ENCODE results near the gene SLC7A10.

DNA sequence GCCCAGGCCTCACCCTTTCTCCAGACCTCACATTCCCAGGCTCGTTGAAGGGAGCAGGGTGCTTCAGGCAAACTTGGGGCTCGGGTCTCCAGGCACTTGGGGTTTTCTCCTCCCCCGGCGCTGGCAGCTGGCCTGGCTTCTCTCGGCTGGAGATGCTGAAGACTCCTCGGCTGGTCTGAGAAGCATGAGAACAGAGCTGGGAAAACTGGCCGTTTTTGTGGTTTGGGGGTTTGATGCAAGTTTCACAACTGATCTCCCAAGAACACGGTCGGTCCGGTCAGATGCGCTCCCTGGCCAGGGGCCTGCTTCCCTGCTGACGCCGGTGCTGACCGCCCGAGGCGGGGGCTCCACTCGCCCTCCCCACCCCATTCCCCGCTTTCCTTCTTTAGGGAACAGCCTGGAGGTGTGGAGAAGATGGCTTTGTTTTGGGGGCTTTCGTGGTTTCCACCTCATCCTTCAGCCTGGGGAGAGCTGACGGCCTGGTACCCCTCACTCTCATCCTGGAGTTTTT is 41.4 kb upstream of the SLC7A10 start:
- TF ChIP-seq, protein P1, sequence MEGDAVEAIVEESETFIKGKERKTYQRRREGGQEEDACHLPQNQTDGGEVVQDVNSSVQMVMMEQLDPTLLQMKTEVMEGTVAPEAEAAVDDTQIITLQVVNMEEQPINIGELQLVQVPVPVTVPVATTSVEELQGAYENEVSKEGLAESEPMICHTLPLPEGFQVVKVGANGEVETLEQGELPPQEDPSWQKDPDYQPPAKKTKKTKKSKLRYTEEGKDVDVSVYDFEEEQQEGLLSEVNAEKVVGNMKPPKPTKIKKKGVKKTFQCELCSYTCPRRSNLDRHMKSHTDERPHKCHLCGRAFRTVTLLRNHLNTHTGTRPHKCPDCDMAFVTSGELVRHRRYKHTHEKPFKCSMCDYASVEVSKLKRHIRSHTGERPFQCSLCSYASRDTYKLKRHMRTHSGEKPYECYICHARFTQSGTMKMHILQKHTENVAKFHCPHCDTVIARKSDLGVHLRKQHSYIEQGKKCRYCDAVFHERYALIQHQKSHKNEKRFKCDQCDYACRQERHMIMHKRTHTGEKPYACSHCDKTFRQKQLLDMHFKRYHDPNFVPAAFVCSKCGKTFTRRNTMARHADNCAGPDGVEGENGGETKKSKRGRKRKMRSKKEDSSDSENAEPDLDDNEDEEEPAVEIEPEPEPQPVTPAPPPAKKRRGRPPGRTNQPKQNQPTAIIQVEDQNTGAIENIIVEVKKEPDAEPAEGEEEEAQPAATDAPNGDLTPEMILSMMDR (IDR thresholded peaks at IDR 0.05; ENCODE audit: low read depth, low read length) = no peak
- TF ChIP-seq EZH2phosphoT487 (IDR thresholded peaks at IDR 0.05; ENCODE audit: low read depth) = no peak

Measured in OCI-LY3 (cell line).